MV-4-11 (cell line): ENCODE measurements around the gene PTPRE.
A peak's percentile ranks its signal among the peaks of the same experiment; 100 is the strongest.

Source experiments
- DNase-seq: peaks from one replicate; lab custom pipeline; 2025; lab: John Stamatoyannopoulos, UW

PTPRE gene

GRCh38 chr10:127882801-127883459, 24.0 kb upstream of the PTPRE start:
- DNase-seq: no peak

- DNase-seq: no peak
These were observed 23.4 kb upstream of the PTPRE start for GRCh38 chr10:127883516-127883915.

GRCh38 chr10:127884501-127884900, 22.4 kb upstream of the PTPRE start:
- DNase-seq: no peak

- no peak for DNase-seq
These were observed 20.4 kb upstream of the PTPRE start for GRCh38 chr10:127886371-127887051.

GRCh38 chr10:127887541-127888415, 19.1 kb upstream of the PTPRE start:
- DNase-seq: no peak

GRCh38 chr10:127888521-127889312, 18.2 kb upstream of the PTPRE start:
- no peak for DNase-seq

- DNase-seq: peak; percentile 76
These were observed 17.2 kb upstream of the PTPRE start for GRCh38 chr10:127889605-127890195.

GRCh38 chr10:127890216-127890615, 16.7 kb upstream of the PTPRE start:
- DNase-seq: no peak

- DNase-seq: no peak
These were observed 16.0 kb upstream of the PTPRE start for GRCh38 chr10:127890832-127891334.

GRCh38 chr10:127892743-127893142, 14.2 kb upstream of the PTPRE start, which contains the start of gene CLRN3:
Gene CLRN3, minus strand, starts transcription at chr10:127892941. Its CDS starts 157 bp downstream, at chr10:127892784.
- DNase-seq: no peak

GRCh38 chr10:127894146-127894545, 12.8 kb upstream of the PTPRE start:
- DNase-seq: no peak

- DNase-seq: no peak
These were observed 10.3 kb upstream of the PTPRE start for GRCh38 chr10:127896590-127896989.

- DNase-seq: no peak
These were observed 9.7 kb upstream of the PTPRE start for GRCh38 chr10:127897177-127897576.

GRCh38 chr10:127899766-127900387, 7.0 kb upstream of the PTPRE start:
- peak; percentile 73 for DNase-seq

GRCh38 chr10:127903789-127904188, 3.1 kb upstream of the PTPRE start:
- no peak for DNase-seq

- no peak for DNase-seq
These were observed 2.4 kb upstream of the PTPRE start for GRCh38 chr10:127904311-127905000.

- no peak for DNase-seq
These were observed 1.7 kb upstream of the PTPRE start for GRCh38 chr10:127905001-127905847.

GRCh38 chr10:127905848-127906261, 1.0 kb upstream of the PTPRE start:
- DNase-seq: no peak

- DNase-seq: no peak
These were observed 655 bp downstream of the PTPRE start for GRCh38 chr10:127907411-127908105.
